ENCODE data around the gene HDAC9. TPM values are rescaled to one million over a fixed set of nuclear protein-coding genes. Genes with fewer than 3 reads are reported as not detected.

The HDAC9 gene
- 25.3 and 27.6 TPM in 2 replicates for total RNA-seq (2014; rRNA removed; shearing (Covaris generic))

DNA sequence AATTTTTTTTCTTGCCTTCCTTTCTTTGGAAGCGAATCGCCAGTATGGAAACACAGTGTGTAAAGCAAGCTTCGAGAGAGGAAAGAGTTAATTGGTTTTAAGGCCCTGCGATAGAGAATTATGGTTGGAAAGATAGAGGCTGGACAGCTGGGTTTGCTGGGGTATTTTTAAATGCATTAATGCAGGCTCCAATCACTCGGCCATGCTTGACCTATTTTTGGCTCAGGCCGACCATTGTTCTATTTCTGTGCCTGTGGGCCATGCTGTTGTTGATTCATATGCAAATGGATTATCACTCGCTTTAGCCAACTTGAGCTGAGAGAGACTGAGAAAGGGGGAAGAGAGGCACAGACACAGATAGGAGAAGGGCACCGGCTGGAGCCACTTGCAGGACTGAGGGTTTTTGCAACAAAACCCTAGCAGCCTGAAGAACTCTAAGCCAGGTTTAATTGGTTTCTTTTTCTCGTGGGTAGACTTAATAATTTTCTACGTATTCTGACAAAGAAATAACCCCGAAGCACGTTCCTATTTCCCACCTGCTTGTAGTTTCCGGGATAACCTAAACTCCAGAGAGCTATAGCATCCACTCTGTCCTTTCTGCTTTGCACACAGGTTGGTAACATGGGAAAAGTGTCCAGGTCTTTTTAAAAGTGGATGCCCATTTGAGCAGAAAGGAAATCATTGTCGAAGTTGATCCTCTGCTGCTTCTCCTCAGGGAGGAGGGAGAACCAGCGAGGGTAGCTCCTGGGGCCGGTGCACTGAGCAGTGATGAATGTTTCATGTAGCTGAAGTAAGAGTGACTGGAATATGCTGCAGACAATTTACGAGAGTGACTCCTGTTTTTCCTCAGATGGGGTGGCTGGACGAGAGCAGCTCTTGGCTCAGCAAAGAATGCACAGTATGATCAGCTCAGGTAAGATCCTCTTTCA is at the start of gene HDAC9:
HDAC9 (plus strand) TSS at position 338 of the 929 bp plus-strand sequence; CDS start at position 892, 554 bp downstream.
- peak; percentile 71 for DNase-seq (ENCODE audit: low read depth)

DNA sequence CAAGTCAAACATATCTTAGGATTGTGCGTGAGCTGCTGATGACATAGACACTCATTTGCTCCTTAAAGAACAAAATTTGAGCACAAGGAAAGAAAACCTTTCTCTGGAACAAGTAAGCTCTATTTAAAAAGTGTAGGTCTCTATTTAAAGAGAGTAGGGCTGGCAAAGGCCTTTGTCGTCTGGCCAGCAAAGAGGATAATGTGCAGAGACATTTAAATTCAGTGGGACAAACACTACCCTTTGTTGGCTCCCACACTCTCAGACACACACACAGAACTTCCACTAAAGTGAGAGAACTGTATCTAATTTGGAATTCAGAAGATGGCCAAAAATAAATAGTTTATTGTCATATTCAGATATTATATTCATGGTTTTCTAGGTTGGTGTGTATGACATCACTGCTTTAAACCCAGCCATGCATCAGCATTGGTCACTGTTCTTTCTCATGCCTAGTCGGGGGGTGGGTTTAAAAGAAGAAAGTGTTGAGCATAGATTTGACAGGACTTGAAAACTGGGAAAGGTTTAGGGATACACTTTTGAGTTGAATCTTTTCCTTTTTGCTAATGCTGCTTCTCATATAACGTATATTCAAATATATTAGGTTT is 49.5 kb upstream of the HDAC9 start:
- DNase-seq (ENCODE audit: low read depth): no peak

DNA sequence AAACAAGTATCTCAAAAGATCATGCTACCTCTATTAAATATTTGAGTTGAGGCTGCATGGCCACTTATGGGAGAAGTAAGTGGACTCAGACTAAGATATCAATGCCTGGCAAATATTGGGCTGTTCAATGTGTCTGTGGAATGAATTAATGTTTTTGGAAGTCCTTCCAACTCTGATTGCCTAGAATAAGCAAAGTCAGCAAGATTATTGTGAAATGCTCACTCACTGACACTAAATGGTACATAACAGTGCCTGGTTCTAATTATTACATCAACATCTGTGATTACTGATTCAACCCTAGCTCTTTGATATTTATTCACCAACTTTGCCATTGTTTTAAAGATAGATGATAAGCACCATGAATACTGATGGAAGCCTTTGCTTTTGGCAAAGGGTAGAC is 45.5 kb upstream of the HDAC9 start:
- DNase-seq (ENCODE audit: low read depth): no peak

DNA sequence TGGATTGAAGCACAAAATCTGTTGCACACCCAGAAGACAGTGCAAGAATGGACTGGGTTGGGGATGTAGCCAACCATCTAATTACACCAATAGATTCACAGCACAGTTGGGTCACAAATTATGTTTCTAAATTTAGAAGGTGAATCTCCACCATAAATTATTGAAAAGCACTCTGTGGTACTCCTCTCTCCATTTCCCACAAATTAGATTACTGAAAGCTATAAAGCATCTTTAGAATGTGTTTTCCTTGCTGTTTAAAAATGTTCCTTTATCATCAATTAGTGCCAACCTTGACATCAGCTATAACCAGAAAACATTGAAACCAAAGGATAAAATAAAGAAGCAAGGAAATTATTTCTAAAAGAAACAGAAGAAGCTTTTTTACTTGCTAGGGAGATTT is 39.9 kb upstream of the HDAC9 start:
- no peak for DNase-seq (ENCODE audit: low read depth)

DNA sequence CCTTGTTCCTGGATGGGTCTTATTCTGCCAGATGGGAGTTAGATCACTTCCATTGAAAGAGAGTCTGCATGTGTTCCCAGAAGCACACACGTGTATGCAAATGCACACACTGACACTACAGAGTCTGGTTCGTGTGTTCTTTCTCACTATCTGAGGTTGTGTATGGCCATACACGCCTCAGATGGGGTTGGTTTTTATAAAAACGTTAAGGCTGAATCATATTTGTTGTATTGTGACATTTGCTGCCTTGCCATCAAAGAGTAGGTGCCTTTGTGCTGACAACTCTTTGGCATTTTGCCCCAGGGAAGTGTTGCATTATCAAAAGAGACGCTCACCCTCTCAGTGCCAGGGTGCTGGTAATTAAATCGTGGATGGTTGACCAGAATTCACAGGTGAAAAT is 37.7 kb upstream of the HDAC9 start:
- peak; percentile 59 for DNase-seq (ENCODE audit: low read depth)

DNA sequence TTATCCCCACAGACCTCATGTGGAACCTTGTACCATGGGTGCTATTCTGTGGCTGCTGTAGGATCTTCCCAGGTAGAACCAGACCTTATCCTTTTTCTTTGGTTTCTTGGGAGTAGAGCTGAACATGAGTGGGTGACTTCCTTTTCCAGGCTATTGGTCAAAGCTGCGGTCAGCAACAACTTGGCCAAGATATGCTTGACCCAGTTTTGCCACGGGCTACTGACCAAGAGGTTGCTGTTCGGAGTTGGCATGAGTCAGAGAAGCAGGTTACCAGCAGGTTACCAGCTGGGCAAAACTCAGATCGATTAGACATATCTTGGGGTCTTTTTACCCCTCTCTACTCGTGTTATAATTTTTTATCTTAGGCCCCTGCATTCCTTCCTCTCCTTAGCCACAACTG is 36.7 kb upstream of the HDAC9 start:
- peak; percentile 97 for DNase-seq (ENCODE audit: low read depth)

DNA sequence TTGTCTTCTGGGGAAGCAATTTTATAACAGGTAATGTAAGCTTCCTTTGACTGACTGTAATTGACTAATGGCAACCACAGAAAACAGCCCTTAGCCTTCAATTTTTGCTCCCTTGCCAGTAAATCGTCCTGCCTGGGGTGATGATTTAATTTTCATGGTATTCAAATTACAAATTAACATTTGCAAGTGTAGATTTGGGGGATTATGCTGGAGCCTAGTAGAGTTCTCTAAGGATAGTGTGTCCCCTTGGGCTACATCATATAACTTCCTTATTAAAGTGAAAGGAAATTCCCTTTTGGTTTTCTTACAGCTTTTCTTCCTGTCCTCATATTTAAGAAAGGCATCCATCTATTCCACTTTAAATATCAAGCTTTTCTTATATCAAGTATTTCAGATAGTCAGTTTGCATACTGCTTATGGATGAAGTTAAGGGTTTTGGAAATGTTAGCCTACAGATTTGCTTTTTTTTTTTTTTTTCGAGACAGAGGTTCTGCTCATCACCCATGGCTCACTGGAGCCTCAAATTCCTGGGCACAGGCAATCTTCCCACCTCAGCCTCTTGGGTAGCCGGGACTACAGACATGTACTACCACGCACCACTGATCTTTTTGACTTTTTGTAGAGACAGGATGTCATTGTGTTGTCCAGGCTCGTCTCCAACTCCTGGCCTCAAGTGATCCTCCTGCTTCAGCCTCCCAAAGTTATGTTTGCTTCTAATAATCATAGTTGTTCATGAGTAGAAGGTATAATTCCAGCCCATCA is 35.9 kb upstream of the HDAC9 start:
- DNase-seq (ENCODE audit: low read depth): peak; percentile 91

DNA sequence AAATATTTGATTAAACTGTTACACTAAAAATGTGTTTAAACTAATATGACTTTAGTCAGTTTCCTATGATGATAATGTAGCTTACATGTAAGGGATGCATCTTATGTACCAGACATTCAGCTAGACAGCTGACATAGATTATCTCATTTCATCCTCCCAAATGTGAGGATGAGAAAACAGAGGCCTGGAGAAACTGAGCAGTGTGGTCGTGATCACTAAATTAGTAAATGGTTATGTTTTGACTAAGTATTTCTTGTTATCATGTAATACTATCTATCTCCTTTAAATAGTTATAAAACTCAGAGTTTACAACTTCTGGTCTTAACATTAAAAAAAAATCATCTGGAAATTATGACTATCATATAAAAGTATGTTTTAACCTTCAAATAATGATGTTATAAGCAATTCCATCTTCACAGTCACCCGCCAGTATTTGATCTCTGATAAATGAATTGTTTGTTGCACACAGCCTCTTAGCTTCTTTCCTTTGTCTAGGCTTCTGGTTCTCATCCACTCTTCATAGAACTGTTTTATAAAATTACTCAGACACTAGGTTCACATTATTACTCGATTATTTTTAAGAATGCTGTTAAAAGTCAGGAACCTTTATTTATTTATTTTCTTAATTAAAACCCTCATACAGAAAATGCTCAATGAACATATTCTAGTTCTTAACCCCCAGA is 33.6 kb upstream of the HDAC9 start:
- no peak for DNase-seq (ENCODE audit: low read depth)

DNA sequence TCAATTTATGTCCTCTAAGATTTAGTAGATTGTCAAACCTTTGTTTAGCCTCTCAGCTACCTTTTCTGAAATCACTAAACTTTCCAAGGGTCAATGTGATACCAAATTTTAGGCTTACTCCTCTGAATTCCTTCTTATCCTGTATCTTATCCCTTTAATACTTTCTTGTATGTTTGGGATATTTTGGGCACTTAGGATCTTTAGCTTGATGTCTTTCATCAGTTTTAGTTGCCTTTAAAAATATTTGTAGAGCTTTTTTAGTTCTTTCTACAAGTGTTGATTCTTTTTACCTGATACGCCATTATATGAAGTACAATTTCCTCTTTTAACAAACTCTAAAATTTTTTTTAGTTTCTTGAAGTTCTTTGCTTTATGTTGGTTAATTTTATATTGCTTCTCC is 30.7 kb upstream of the HDAC9 start:
- no peak for DNase-seq (ENCODE audit: low read depth)

DNA sequence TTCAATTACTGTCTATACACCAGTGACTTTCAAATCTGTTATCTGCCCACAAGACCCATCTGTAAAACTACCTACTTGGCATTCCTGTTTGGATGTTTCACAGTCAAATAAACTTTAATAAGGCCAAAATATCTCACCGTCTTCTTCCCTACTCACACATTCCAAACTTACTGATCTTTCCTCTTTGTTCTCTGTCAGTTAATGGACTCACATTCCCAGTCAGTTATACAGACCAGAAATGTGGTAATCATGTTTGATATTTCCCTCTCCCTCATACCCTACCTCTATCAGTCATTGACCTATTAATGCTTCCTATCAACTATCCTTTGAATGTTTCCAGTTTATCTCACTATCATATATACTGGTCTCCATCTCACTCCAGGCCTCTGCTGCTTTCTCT is 28.5 kb upstream of the HDAC9 start:
- peak; percentile 12 for DNase-seq (ENCODE audit: low read depth)

DNA sequence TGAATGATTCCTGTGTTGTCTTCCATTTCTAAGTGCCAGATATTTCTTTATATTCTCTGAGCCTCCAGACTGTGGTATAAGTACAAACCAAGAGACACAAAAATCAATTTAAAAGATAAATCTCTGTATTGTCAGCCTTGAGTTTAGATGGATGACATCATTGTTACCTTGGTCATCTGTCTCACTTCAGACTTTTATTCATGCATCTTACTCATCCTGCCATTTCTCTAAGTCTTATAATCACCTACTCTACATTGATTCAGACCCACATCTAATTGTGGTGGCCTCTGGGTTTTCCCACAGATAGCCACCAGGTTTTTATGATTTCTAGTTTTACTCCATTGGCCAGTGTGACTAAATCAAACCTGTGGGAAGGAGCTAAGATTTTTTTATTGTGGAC is 26.8 kb upstream of the HDAC9 start:
- peak; percentile 40 for DNase-seq (ENCODE audit: low read depth)

DNA sequence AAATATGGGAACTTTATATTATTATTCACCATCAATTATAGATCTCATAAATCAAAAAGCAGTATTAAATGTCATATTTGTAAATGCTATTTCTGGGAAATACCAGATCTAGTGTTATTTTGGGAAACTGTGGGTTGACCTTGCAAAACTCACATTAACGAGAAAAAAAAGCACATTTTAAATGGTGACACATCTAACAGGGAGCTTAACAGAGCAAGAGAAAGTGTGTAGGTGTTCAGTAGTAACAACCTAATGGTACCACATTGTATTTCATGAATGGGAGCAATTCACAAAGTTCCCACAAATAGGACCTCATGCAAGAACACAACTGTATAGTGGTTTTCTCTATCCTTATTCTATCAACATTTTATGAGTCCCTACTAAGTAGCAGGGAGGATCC is 26.2 kb upstream of the HDAC9 start:
- DNase-seq (ENCODE audit: low read depth): no peak

DNA sequence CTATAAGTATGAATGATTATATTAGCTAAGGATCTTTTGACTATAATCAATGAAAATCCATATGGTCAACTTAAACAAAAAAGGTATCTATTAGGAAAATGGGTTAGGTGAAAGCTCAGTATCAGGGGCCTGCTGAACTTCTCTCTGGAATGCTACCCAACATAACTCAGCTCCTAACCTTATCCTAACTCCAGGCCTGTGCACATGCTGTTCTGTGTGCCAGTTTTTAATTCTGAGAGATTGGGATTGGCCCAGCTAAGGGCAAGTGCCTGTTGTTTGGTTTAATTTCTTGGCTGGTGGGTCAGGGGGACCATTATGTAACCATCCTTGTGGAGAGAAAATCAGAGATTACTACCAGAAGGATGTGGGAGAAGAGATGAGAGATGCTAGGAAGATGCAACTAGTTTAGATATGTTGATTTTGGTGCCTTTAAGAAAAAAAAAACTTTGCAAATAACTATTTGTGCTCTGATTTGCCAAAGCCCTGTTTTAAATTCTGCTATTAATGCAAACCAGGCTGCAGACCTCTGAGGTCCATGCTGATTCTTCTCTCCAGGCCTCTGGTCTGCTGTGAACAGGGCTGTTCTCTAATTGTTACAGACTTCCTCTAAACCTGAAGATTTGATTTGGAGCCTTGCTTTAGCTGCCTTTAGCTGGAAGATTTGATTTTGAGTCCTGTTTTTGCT is 23.9 kb upstream of the HDAC9 start:
- no peak for DNase-seq (ENCODE audit: low read depth)

DNA sequence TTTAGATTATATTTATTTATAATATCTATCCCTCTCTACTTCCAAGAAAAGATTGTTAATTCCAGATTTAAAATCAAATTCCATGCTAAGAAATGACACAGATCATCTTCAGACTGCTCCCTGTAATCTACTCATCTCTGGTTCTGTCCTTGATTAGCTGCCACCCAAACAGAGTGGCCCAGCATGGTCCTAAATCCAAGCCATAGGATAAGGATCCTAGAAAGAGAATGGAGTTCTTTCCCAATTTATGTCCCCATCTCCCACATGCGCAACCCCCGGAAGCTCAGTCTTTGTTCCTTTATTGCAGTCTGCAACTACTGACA is 23.4 kb upstream of the HDAC9 start:
- DNase-seq (ENCODE audit: low read depth): no peak

DNA sequence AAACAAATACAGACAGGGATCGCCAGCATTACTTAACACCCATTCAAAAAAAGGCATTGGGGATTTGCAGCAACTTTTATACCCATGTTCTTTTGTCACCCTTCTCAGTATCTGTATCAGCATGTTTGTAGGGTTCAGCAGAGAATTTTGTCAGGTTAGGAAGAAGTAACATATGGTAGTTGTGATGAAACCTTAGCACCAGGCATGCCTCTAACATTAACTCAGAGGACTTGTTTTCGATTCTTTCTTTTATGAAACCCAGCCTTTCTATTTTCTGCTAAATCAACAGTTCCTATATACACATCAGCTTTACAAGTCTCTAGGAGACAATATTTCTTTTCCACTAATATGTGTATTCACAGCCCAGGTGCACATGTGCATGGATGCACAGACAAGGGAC is 22.4 kb upstream of the HDAC9 start:
- DNase-seq (ENCODE audit: low read depth): no peak

DNA sequence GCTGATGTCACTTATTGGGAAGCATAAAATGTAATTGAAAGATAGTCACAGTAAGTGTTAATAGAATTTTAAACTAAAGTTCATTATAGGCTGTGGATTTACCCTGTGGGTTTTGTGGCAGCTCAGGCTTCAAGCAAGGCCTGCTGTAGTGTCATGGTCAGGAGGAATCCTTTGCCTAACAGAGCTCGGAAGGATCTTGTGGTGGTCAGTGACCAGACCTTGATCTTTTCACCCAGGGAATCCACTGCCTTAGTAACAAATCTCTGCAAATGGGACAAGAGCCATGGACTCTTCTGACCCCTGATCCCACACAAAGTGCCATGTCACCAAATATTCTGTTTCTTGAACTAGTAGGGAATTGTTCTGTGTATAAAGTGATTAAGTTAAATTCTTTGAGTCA is 20.6 kb upstream of the HDAC9 start:
- DNase-seq (ENCODE audit: low read depth): no peak

DNA sequence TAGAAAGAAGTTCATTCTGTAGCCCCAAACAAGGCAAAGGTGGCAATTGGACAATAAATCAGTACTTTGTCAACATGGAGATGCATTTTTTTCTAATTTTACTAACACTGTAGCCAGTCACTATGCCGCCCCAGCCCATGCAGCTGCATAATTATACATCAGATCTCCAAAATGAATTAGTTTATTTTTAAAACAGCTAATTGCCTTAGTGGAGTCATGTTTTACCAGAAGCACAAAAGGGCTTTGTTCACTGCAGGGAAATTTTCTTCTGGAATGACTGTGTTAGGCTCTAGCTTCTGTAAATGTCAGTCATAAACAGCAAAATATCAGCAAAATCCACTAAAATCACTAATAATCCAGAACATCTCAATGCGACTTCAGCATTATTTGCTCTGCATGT is 20.1 kb upstream of the HDAC9 start:
- no peak for DNase-seq (ENCODE audit: low read depth)

DNA sequence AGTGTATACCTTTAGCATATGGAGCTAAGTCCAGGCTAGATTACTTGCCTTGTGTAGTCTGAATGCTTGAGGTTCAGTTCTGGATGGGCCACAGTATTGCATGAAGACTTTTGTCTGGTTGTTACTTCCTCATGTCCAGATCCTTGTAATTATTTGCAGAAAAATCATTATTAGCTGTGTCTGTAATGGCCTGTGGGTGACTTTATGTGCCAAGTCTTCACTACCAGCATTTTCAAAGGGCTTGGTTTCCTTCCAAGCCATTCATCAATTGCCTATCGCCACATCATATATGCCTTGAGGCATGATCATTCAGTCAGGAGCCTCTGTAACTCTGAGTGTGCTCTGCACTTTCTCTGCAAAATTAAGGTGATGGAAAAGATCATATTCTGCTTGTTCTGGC is 13.8 kb upstream of the HDAC9 start:
- no peak for DNase-seq (ENCODE audit: low read depth)

DNA sequence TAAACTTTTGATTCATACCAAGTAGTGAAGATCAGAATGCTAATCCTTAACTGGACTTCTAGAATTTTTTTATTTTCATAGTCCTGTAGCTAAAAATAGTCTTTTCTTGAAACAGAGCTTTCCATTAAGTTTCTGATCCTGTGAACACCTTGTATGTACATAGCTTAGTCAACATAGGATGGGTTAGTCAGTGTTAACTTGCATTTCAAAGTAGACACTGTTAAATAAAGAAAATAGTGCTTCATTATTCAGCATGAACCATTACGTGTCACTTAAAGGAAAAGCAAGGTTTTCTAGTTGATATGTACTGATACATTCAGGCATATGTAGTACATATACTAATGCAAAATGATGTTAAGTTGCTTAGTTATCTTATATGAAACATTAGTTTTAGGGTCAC is 7.5 kb upstream of the HDAC9 start:
- DNase-seq (ENCODE audit: low read depth): no peak

DNA sequence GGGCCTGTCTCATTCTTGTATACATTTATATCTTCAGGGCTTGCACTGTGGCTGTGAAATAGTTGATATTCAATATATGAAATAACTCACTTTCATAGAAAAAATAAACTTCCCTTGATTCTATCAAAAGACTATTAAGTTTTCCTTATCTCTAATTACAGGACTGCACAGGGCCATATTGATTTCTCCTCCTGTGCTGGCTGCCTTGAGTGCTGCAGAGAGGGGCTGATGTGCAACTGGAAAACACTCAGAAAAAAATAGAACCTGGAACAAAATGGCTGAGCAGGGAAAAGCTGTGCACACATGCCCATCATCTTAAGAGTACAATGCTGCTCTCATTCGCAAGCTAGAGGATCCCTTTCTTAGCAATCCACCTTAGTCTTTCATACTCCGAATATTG is 5.9 kb upstream of the HDAC9 start:
- DNase-seq (ENCODE audit: low read depth): no peak

DNA sequence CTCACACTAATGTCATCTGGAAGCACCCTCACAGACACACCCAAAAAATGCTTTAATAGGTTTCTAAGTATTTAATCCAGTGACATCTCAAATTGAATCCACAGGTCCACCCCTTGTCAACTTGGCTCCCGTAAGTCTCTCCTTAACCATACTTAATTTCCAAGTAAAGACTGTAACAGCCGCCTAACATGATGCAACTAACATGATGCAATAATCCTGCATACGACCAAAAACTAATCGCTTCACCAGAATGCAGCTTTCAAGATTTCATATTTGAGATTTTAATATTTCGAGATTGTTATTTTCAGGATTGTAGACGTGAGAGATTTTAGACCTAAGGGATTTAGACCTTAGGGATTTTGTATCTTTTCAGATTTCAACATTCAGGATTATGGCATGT is 3.7 kb upstream of the HDAC9 start:
- DNase-seq (ENCODE audit: low read depth): no peak

DNA sequence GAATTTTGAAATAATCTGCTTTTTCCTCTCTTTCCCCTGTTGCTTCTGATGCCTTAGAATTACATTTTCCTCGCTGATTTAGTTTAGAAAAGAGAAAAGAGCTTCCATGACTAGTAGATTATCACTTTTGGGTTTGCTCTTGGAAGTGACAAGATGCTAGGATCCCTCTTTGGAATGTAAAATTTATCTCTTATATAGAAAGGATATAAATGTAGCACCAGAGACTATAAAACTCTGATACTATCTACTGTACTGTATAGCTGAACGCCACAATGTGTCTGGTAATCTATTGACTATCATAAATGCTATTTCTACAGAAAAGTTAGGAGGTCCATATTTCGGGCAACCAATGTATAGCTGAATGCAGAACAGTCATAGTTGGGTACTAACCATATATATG is 1.1 kb upstream of the HDAC9 start:
- DNase-seq (ENCODE audit: low read depth): no peak

Data from M059J (cell line).